GM04504 (cell line): ENCODE results near the gene AGPS.
"Not testable (repeated sequence)": the region's sequence is repeated elsewhere in the genome, so short reads cannot be mapped to it uniquely, and the experiment has no call there.

ENCODE experiments used
- DNase-seq: peaks from one replicate; pipeline ENCODE4 v3.0.0-alpha.2; 2012; ENCODE audit warnings: low read depth

Gene AGPS

DNA sequence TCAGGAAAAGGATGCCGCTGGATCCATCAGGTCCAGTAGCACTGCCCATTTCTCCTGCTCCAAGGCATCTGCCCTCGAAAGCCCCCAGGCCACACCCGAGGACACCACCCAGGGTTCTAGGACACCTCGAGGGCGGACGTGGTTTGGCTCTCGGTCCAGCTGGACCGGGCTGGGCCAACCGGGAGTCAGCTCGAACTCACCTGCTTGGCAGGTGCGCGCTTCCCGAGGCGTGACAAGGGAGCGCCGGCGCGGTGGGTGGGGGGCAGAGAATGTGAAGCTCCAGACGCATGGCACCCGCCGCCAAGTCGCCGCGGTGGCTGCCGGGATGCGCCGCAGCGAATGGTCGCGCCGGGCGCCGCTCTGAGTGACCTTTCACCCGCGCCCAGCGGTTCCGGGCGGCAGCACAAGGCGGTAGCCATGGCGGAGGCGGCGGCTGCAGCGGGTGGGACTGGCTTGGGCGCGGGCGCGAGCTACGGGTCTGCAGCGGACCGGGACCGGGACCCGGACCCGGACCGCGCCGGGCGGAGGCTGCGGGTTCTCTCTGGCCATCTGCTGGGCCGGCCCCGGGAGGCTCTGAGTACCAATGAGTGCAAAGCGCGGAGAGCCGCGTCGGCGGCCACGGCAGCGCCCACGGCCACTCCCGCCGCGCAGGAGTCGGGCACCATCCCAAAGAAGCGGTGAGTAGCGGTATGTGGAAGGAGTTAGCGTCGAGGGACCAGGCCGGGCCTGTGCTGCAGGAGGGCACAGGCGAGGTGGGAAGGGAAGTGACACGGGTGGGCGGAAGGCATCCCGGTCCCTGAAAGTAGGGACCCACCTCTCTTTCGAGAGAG lies at the start of gene AGPS:
AGPS (plus strand) TSS at position 401 of the 830 bp plus-strand sequence; CDS start at position 418, 17 bp downstream.
- DNase-seq: peak; percentile 31

- DNase-seq: no peak
Observed at GRCh38 chr2:177343773-177344172, 48.8 kb upstream of the AGPS start.

- no peak for DNase-seq
Observed at GRCh38 chr2:177344316-177344715, 48.3 kb upstream of the AGPS start.

DNA sequence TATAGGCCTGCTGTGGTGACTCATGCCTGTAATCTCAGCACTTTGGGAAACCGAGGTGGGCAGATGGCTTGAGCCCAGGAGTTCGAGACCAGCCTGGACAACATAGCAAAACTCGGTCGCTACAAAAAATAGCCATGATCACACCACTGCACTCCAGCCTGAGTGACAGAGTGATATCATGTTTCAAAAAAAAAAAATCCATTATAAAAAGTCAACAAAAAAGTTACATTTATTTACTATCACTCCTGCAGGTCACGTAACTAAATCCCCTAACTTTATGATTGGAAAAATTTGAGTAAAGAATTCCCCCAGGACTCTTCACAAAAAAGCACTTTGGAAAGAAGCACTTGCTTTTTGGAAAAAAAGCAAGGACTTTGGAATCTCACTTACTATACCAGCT lies 46.4 kb upstream of the AGPS start:
- no peak for DNase-seq

DNA sequence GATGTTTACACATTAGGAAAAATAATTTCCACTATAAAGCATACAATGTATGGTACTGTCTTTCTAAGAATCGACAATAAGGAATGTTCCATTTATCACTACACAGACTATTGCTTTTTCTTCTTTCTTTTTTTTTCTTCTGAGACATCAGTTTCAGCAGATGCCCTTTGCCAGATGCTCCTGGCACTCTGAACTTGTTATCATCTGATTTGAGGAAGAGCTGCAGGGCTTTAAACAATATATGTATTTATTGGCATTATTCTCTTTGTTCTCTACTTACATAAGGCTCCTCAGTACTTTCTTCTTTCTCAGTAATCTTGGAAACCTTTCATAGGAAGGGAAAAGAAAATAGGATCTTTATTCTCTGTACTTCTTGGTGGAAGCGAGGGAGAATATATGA lies 45.0 kb upstream of the AGPS start:
- DNase-seq: no peak

DNA sequence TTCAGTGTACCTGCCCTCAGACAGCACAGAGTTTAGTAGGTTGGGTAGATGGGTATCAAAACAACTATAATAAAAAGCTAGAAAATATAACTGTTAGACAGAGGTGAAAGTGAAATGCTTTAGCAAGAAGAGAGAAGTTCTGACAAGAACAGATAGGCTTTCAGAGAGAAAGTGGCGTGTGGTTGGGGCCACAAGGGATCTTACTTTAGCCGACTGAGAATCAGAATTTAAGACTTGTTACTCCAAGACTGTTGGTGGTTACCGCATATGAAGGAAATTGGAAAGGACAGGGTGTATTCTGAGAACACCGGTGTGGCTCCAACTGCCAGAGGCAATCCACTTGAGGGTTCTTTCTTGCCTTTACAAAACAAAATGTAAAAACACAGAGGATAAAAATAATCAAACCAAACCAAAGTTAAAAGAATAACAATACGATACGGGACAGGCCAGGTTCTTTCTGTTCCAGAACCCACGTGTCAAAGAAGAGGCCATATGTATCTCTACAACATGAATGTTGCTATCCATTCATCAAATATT lies 44.4 kb upstream of the AGPS start:
- no peak for DNase-seq

DNA sequence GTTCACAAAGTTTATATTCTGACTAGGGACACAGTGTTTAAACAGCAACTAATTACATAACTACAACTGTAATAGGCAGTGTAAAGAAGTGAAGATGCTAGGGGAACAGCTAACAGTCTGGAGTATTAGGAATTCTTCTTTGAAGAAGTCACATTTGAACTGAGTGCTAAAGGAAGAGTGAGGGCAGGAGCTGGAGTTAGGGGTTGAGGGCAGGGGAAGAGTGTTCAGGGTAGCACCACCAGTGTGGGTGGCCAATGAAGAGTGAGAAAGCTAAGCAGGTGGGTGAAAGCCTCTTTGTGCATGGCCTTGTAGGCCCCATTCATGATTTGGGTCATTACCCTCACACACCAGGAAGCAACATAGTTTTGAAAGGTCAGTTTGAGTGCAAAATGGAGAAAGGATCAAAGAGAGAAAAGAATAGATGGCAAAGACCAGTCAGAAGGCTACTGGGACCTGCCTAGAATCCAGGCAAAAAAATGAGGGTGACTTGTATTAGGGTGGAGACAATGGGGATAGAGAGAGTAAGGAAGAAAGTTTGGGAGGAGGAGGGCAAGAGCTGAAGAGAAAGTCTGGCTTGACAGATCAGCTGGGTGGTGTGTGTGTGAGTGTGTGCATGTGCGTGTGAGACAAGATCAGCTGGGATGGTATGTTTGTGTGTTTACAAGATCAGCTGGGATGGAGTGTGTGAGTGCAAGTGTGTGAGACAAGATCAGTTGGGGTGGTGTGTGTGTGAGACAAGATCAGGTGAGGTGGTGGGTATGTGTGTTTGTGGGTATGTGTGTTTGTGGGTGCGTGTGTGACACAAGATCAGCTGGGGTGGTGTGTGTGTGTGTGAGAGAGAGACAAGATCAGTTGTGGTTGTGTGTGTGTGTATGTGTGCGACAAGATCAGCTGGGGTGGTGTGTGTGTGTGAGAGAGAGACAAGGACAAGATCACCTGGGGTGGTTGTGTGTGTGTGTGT lies 43.6 kb upstream of the AGPS start:
- no peak for DNase-seq

DNA sequence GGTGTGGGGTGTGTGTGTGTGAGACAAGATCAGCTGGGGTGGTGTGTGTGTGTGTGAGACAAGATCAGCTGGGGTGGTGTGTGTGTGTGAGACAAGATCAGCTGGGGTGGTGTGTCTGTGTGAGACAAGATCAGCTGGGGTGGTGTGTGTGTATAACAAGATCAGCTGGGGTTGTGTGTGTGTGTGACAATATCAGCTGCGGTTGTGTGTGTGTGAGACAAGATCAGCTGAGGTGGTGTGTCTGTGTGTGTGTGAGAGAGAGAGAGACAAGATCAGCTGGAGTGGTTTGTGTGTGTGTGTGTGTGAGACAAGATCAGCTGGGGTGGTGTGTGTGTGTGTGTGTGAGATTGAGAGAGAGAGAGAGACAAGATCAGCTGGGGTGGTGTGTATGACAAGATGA lies 41.9 kb upstream of the AGPS start:
- not testable (repeated sequence) for DNase-seq

- DNase-seq: not testable (repeated sequence)
Observed at GRCh38 chr2:177351121-177351520, 41.5 kb upstream of the AGPS start.

- DNase-seq: no peak
Observed at GRCh38 chr2:177352441-177353186, 40.0 kb upstream of the AGPS start.

GRCh38 chr2:177353187-177353478 lies 39.4 kb upstream of the AGPS start:
- DNase-seq: peak; percentile 50

- not testable (repeated sequence) for DNase-seq
Observed at GRCh38 chr2:177354541-177354940, 38.0 kb upstream of the AGPS start.

DNA sequence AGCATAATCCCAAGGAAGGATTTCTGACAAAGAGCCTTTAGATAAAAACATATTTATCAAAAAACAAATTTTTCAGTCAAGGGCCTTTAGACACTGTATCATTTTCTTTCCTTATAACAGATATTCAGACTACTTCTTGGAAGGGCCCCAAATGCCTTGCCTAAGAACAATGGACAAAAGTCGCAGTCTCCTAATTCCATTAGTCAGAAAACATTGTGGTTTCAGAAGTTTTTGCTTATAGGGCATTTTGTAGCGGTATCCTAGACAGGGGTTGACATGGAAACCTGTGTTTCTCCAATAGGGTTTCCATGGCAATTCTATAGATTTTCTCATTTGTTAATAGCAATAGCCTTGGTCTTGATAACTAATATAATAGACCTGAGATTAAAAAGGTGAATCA lies 36.7 kb upstream of the AGPS start:
- no peak for DNase-seq

GRCh38 chr2:177359836-177360595 lies 32.6 kb upstream of the AGPS start:
- DNase-seq: no peak

GRCh38 chr2:177362499-177362898 lies 30.1 kb upstream of the AGPS start:
- DNase-seq: no peak

DNA sequence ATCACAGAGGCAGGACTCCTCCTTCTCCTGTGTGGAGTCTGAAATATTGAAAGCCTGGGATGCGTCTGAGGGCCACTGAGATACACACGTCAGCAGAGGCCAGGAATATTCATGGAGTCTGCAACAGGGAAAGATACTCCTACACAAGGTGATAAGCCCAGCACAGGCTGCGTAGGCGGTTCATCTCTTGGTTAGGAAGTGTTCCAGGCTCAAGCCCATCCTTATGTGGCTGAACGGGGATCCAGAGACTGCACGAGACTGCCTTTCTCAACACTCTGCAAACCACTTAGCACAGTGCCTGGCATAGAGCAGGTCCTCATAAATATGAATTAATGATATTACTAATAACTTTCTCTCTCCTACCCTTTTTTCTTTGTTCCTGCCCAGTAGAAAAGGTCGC lies 29.2 kb upstream of the AGPS start:
- DNase-seq: no peak

DNA sequence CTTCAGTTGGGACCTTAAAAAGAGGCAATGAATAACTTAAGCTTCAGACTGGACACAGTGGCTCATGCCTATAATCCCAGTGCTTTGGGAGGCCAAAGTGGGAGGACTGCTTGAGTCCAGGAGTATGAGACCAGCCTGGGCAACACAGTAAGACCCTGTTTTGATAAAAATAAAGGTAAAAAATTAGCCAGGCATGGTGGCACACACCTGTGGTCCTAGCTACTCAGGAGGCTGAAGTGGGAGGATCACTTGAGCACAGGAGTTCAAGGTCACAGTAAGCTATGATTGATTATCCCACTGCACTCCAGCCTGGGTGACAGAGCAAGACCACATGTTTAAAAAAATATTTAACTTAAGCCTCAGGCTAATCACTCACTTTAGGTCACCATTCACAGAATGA lies 26.8 kb upstream of the AGPS start:
- DNase-seq: not testable (repeated sequence)

- not testable (repeated sequence) for DNase-seq
Observed at GRCh38 chr2:177368023-177368422, 24.6 kb upstream of the AGPS start.

DNA sequence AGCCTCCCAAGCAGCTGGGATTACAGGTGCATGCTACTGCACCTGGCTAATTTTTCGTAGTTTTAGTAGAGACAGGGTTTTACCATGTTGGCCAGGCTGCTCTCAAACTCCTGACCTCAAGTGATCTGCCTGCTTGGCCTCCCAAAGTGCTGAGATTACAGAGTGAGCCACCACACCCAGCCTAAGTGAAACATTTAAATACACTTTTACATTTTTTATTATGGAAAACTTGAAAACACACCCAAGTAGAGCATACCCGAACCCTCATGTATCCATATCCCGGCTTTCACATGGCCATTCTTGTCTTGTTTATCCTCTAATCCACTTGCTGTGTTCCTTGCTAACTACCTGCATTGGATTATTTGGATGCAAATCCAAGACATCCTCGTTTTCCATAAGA lies 13.2 kb upstream of the AGPS start:
- DNase-seq: no peak

DNA sequence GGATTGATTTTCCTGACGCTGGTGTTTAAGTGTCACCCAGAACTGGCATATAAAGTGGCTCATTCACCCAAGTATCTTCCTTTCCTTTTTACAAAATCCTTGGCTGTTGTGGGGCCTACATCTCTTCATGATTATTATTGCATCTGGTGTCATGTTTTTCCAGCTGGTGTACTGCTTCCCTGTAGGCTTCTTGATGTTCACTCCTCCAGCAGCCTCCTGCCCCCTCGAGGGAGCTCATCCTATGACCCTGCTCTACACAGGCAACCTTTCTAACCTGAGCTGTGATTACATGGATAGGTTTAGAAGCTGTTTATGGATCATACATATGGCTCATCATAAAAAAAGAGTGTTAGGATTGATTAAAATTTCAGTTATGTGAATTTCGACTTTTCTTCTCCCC lies 12.4 kb upstream of the AGPS start:
- DNase-seq: no peak

DNA sequence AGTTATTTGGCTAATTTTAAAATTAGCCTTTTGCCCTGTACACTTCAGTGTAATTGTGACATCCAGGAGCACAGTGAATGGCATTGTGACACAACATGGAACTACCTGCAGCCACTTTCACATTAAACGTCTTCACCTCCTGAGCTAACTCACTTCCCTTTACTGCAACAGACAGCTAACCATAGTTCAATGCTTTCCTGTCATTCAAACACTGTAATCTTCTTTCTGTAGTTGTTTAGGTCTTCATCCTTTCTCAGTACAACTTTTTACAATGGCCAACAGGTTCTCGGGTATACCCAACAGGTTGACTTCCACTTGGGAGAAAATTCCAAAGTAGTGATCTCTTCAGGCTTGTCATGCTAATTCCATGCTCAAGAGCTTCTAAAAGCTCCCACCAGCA lies 8.6 kb upstream of the AGPS start:
- no peak for DNase-seq
